Measurements from ENCODE around the gene RPL9.

GRCh38 chr4:39406763-39407583 is 51.7 kb downstream of the RPL9 start, which contains the start of gene KLB:
- TF ChIP-seq ELF1 (IDR thresholded peaks at IDR 0.05; ENCODE audit: borderline replicate concordance, low read depth), result no peak
- no peak for TF ChIP-seq POLR2AphosphoS5 (IDR thresholded peaks at IDR 0.05; ENCODE audit: low read depth, low read length)
- TF ChIP-seq ZFX (IDR thresholded peaks at IDR 0.05), result no peak
- no peak for TF ChIP-seq CTCF (IDR thresholded peaks at IDR 0.05 in 2 of 3, conservative IDR thresholded peaks at IDR 0.05 in 1 of 3; ENCODE audit: borderline replicate concordance in 1 of 3, insufficient read depth in 1 of 3, low read depth in 2 of 3, low read length in 2 of 3)
- TF ChIP-seq EGR1 (IDR thresholded peaks at IDR 0.05; ENCODE audit: low read depth), result no peak
- TF ChIP-seq RAD21 (IDR thresholded peaks at IDR 0.05; ENCODE audit: low read depth), result no peak
- TF ChIP-seq ZNF274 (IDR thresholded peaks at IDR 0.05; ENCODE audit: low read depth, low read length), result no peak
- TF ChIP-seq EZH2 (IDR thresholded peaks at IDR 0.05), result no peak
- no peak for TF ChIP-seq JUND (IDR thresholded peaks at IDR 0.05)
- TF ChIP-seq SP1 (IDR thresholded peaks at IDR 0.05; ENCODE audit: low read depth), result no peak
- no peak for TF ChIP-seq MAX (IDR thresholded peaks at IDR 0.05)
- no peak for TF ChIP-seq EZH2phosphoT487 (IDR thresholded peaks at IDR 0.05; ENCODE audit: borderline replicate concordance)
- no peak for TF ChIP-seq POLR2A (IDR thresholded peaks at IDR 0.05; ENCODE audit: borderline replicate concordance, extremely low read depth, insufficient read depth, insufficient read length)

Data from HCT116 (cell line).